Ascending aorta (tissue), 2 donors: ENCODE measurements around the gene IL1R2. TPM values are rescaled to one million over a fixed set of nuclear protein-coding genes. Genes with fewer than 3 reads are reported as not detected.
A peak's percentile ranks its signal among the peaks of the same experiment; 100 is the strongest.

ENCODE experiments used
- DNase-seq, 2 donors: peaks; one replicate each; pipeline ENCODE4 v3.0.0-alpha.2; 2019; ENCODE audit warnings: low spot score in 2 of 2
- H3K27ac ChIP-seq, 2 donors: fragments of 200-600 bp; sonication (generic); one replicate each; pipeline ENCODE4 v1.5.1; 2016 to 2017; ENCODE audit warnings: mild to moderate bottlenecking in 1 of 2
- H3K27me3 ChIP-seq: fragments of 200-600 bp; sonication (generic); one replicate; pipeline ENCODE4 v1.5.1; 2017
- H3K36me3 ChIP-seq, 2 donors: fragments of 200-600 bp; sonication (generic); one replicate each; pipeline ENCODE4 v1.5.1; 2016
- H3K4me1 ChIP-seq, 2 donors: fragments of 200-600 bp; sonication (generic); one replicate each; pipeline ENCODE4 v1.5.1; 2016 to 2017; ENCODE audit warnings: mild to moderate bottlenecking in 1 of 2
- H3K4me3 ChIP-seq, 2 donors: fragments of 200-600 bp; sonication (generic); one replicate each; pipeline ENCODE4 v1.5.1; 2016 to 2017; ENCODE audit warnings: mild to moderate bottlenecking in 1 of 2
- H3K9me3 ChIP-seq, 2 donors: fragments of 200-600 bp; sonication (generic); one replicate each; pipeline ENCODE4 v1.5.1; 2016
- CTCF ChIP-seq, 3 experiments: fragments of 200-600 bp in 2 of 3; fragments of 450-650 bp in 1 of 3; sonication (generic) in 2 of 3; IDR thresholded peaks; one replicate each; pipeline ENCODE4 v1.5.1; 2016 to 2019; ENCODE audit warnings: antibody characterized with exemption in 3 of 3, mild to moderate bottlenecking in 1 of 3, moderate library complexity in 1 of 3
- intact Hi-C: fragments of 100-400 bp; cut with DNase I; formaldehyde crosslinking; loops from one replicate; pipeline ENCODE4 v1.15.1; 2023
- total RNA-seq: library from RNA; depleted of rRNA; stranded (reverse); fragments of >200 nt; gene quantifications from one replicate; pipeline ENCODE4 v1.1.0, GENCODE V29; 2016

IL1R2 gene
- total RNA-seq, 1 donor from 2014 or later = 25.4 TPM

GRCh38 chr2:101975171-101975870 is 16.4 kb upstream of the IL1R2 start:
- Histone ChIP-seq H3K4me3 (no peak overlapping the region), H3K27me3 (no peaks in the 10 kb centered on the region), H3K36me3 (no peaks in the 10 kb centered on the region), H3K27ac (no peak overlapping the region), H3K4me1 (no peaks in the 10 kb centered on the region), H3K9me3 (peaks cover 0 to 6% of the 10 kb centered on the region in 2 donors)
- DNase-seq = peak in 1 of 2 donors; percentile 18
- intact Hi-C loops = no loop called here
- no peak for TF ChIP-seq CTCF (IDR thresholded peaks at IDR 0.05)

GRCh38 chr2:101976891-101977290 is 14.9 kb upstream of the IL1R2 start:
- no peak for DNase-seq
- H3K4me1 ChIP-seq = no peaks in the 10 kb centered on the region
- no peak overlapping the region for H3K4me3 ChIP-seq
- no peaks in the 10 kb centered on the region for H3K36me3 ChIP-seq
- intact Hi-C loops = no loop called here
- H3K9me3 ChIP-seq = no peaks in the 10 kb centered on the region
- H3K27ac ChIP-seq = no peak overlapping the region
- H3K27me3 ChIP-seq = no peaks in the 10 kb centered on the region
- no peak for TF ChIP-seq CTCF (IDR thresholded peaks at IDR 0.05)

GRCh38 chr2:101980368-101980767 is 11.4 kb upstream of the IL1R2 start:
- H3K27me3 ChIP-seq = no peaks in the 10 kb centered on the region
- H3K36me3 ChIP-seq = no peaks in the 10 kb centered on the region
- DNase-seq = no peak
- H3K27ac ChIP-seq = no peak overlapping the region
- H3K4me1 ChIP-seq = peaks cover 0 to 4% of the 10 kb centered on the region in 2 donors
- no peak overlapping the region for H3K4me3 ChIP-seq
- intact Hi-C loops = no loop called here
- no peaks in the 10 kb centered on the region for H3K9me3 ChIP-seq
- no peak for TF ChIP-seq CTCF (IDR thresholded peaks at IDR 0.05)

GRCh38 chr2:101981066-101981465 is 10.7 kb upstream of the IL1R2 start:
- Histone ChIP-seq H3K4me1 (peaks cover 0 to 4% of the 10 kb centered on the region in 2 donors), H3K36me3 (no peaks in the 10 kb centered on the region), H3K4me3 (no peak overlapping the region), H3K27me3 (no peaks in the 10 kb centered on the region), H3K9me3 (no peaks in the 10 kb centered on the region), H3K27ac (no peak overlapping the region)
- intact Hi-C loops = no loop called here
- DNase-seq = no peak
- TF ChIP-seq CTCF (IDR thresholded peaks at IDR 0.05) = no peak

GRCh38 chr2:101981504-101981903 is 10.3 kb upstream of the IL1R2 start:
- peaks cover 0 to 4% of the 10 kb centered on the region in 2 donors for H3K4me1 ChIP-seq
- intact Hi-C loops = no loop called here
- DNase-seq = no peak
- no peak for TF ChIP-seq CTCF (IDR thresholded peaks at IDR 0.05)
- H3K4me3 ChIP-seq = no peak overlapping the region
- H3K27ac ChIP-seq = no peak overlapping the region
- no peaks in the 10 kb centered on the region for H3K36me3 ChIP-seq
- H3K9me3 ChIP-seq = no peaks in the 10 kb centered on the region
- no peaks in the 10 kb centered on the region for H3K27me3 ChIP-seq
